T-helper 1 cell (primary cell): Measurements from ENCODE around the gene OMP.

ENCODE experiments used
- DNase-seq, 5 donors: peaks; one replicate each; pipeline ENCODE4 v3.0.0-alpha.2; 2012 to 2020

Gene OMP

DNA sequence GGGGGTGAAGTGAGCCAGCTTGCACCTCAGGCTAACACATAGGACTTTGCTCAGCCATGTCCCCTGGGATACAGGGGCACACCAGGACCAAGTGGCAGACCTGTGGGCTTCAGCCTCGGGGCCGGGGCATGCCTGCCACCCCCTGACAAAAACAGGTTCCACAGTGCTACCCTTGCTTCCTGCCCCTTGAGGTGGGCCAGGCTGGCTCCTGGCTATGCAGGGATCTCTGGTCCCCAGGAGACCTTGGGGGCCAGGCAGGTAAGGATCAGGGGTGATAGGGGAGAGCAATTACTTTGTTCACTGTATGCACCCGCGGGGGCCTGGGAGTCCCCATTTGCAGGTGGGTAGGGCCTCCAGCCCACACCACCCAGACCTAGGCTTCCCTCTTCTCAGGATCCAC is 23.1 kb downstream of the OMP start:
- DNase-seq, result no peak

DNA sequence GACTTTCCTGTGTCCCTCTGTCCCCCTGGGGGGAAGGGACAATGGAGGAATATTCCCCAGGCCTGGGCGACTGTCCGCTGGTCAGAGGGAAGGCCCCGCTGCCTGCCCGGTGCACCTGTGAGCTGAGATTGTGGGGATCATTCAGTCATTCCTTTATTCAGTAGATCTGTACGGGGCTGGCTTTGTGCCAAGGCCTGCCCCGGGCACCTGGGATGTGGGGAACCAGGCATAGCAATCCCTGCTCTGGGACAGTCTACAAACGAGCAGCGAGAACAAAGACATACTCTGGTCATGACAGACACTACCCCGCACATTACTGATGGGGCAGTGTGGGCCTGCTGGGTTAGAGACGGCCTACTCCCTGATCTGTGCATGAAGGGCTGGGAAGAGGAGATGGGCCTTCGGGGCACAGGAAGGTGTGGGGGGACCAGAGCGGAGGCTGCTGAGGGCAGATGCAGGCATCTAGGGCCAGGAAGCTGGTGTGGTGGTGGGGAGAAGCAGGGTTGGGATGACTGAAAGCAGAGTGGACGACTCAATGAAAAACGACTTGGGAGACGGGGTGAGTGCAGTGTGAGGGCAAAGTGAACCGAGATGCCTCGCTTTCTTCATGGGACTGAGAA is 23.6 kb downstream of the OMP start:
- DNase-seq, result no peak

DNA sequence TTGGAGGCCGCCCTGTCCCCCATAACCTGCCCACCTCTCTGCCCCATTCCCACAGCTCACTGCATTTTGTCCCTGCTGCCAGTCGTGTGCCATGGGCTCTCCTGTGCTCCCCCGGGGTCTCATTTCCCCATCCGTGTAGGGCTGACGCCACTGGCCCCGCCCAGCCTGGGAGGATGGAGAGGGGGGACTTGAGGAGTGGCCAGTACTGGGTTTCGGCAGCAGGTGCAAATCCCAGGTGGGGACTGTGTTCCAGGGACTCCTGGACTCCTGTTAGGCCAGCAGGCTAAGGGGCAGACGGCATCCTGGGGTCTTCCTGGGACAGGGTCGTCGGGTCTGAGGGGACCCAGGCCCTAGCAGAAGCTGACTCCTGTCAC is 24.2 kb downstream of the OMP start:
- DNase-seq, result no peak

DNA sequence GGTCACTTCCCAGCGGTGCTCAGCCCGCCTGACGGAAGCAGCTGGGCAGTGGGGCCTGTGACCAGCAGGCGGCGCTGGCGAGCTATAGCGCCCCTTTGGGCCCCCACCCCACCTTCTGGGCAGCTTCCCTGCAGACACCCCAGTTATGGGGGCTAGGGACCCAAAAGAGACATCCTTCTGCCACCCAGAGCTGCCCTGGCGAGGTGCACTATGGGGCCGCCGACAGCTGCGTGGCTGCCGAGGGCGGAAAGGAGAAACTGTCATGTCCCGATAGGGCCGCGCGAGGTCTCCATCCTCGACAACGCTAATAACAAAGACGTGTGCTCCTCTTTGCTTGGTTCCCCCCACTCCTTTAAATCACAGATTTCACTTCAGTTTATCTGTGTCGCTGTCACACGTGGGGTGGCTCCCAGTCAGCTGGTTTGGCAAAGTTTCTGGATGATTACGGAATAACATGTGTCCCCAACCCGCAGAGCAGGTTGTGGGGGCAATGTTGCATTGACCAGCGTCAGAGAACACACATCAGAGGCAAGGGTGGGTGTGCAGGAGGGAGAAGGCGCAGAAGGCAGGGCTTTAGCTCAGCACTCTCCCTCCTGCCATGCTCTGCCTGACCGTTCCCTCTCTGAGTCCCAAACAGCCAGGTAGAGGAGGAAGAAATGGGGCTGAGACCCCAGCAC is 24.7 kb downstream of the OMP start:
- DNase-seq, result peak in 4 of 5 donors; percentile 36 to 45 (median 42)

DNA sequence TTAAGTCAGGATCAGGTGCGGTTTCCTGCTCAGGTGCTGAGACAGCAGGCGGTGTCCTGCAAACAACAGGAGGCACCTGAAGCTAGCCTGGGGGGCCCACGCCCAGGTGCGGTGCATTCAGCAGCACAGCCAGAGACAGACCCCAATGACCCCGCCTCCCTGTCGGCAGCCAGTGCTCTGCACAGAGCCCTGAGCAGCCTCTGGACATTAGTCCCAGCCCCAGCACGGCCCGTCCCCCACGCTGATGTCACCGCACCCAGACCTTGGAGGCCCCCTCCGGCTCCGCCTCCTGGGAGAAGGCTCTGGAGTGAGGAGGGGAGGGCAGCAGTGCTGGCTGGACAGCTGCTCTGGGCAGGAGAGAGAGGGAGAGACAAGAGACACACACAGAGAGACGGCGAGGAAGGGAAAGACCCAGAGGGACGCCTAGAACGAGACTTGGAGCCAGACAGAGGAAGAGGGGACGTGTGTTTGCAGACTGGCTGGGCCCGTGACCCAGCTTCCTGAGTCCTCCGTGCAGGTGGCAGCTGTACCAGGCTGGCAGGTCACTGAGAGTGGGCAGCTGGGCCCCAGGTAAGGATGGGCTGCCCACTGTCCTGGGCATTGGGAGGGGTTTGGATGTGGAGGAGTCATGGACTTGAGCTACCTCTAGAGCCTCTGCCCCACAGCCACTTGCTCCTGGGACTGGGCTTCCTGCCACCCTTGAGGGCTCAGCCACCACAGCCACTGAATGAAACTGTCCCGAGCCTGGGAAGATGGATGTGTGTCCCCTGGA is 25.5 kb downstream of the OMP start, which contains the start of gene MYO7A:
MYO7A (plus strand) TSS at position 327 of the 772 bp plus-strand sequence. CDS start 2,389 bp downstream, outside the sequence.
- no peak for DNase-seq

DNA sequence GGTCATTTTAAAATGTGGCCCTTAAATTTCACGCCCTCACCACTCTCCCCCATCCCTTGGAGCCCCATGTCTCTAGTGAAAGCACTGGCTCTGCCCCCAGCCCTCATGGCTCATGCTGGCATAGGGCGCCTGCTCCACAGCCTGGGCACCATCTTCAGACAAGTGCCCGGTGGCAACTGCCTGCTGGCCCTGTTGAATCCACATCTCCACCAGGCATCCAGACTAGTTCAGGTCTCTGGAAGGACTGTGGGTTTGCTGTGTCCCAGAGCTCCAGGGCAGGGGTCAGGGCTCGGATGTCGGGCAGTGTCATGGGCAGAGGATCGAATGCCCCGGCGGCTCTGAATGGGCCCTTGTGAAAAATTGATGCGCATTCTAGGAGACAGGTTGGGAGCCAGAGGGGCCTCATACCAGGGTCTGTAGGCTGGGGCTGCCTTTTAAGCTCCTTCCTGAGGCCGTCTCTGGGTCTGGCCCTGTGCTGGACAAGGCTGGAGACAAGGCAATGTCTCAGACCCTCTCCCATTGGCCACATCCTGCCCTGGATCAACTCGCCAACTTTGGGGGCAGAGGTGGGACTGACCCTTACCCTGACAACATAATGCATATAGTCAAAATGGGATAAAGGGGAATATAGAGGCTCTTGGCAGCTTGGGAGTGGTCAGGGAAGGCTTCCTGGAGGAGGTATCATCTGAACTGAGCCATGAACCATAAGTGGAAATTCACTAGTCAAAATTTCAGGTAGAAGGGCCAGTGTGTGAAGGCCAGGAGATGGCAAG is 26.6 kb downstream of the OMP start:
- DNase-seq, result no peak

DNA sequence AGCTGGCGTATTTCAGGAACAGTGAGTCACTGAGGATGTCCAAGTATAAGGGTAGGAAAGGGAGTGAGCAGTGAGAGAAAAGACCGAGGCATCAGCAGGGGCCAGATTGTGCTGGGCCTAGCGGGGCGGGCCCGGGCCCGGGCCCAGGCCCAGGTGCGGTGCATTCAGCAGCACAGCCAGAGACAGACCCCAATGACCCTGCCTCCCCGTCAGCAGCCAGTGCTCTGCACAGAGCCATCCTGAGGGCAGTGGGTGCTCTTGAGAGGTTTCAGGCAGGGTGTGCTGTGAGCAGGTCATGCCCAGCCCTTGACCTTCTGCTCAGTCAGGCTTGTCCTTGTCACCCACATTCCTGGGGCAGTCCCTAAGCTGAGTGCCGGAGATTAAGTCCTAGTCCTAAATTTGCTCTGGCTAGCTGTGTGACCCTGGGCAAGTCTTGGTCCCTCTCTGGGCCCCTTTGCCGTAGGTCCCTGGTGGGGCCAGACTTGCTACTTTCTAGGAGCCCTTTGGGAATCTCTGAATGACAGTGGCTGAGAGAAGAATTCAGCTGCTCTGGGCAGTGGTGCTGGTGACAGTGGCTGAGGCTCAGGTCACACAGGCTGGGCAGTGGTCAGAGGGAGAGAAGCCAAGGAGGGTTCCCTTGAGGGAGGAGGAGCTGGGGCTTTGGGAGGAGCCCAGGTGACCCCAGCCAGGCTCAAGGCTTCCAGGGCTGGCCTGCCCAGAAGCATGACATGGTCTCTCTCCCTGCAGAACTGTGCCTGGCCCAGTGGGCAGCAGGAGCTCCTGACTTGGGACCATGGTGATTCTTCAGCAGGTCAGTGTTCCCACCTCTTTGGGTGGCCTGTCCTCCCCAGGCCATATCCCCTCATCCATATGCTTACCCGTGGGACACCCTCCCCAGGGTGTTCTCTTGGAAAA is 27.5 kb downstream of the OMP start:
- DNase-seq, result no peak

DNA sequence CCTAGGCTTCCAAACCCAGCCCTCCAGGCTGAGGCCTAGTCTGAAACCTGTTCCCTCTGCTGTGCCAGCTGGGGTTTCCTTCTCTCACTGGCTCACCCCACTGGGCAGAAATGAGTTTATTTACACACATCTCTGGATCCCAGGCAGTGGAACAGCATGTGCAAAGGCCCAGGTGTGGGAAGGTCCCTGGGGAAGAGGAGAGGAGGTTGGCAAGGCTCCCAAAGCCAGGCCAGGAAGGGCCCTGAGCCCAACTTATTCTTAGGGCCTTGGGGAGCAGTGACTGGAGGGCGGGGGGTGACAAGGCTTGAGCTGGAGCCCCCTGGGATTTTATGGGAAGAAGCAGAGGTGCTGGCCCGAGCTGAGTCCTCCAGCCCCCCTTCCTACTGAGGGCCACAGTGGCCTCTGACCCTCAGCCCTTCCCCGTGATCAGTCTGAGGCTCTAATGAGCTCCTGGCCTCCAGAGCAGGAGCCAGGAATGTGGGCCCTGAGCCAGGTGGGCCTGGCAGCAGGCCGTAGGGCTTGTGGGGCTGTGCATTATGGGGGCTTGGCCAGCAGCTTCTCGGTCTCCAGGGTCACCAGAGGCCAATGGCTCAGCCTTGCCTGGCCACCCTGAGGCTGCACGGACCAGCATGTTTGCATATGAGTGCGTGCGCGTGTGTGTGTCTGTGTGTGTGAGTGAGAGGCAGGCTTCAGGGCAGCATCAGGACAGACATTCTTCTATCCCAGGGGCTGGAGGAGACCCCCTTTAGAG is 28.3 kb downstream of the OMP start:
- no peak for DNase-seq

DNA sequence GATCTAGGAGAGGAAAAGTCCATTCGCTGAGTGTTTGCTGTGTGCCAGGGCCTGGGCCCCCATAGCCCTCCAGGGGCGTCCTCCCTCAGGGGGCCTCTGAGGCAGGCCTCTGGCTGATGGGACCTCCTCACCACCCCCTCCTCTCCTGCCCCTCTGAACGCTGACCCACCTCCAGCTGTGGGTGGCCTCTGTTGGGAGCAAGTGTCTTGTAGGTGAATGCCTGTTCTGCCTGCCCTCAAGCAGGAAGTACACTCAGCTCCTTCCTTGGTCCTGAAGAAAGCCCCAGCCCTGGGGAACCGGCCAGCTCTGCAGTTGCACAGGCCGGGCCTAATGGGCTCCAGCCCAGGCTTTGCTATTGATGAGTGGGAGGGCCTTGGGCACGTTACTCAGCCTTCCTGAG is 28.9 kb downstream of the OMP start:
- no peak for DNase-seq

DNA sequence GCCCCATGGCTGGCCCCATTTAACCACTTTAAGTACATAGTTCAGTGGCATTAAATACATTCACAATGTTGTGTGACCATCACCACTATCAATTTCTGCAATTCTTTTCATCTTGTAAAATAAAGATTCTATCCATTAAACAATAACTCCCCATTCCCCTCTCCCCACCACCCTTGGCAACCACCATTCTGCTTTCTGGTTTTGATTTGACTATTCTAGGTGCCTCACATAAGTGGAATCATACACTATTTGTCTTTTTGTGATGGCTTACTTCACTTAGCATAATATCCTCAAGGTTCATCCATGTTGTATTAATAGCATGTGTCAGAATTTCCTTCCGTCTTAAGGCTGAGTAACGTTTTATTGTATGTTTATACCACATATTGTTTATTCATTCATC is 32.4 kb downstream of the OMP start:
- DNase-seq, result no peak

DNA sequence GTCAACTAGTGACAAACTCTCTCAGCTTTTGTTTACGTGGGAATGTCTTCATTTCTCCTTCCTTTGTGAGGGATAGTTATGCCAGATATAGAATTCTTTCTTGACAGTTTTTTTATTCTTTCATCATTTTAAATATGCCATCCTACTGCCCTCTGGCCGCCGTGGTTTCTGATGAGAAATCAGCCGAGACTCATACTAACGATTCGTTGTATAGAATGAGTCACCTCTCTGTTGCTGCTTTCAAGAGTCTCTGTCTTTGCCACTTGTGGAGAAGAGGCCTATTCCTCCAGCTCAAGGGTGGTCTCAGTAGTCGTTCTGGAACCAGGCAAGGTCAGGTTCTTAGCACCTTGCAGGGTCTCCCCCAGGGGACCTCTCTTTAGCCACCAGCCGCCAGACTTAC is 33.4 kb downstream of the OMP start:
- DNase-seq, result peak in 1 of 5 donors; percentile 23

DNA sequence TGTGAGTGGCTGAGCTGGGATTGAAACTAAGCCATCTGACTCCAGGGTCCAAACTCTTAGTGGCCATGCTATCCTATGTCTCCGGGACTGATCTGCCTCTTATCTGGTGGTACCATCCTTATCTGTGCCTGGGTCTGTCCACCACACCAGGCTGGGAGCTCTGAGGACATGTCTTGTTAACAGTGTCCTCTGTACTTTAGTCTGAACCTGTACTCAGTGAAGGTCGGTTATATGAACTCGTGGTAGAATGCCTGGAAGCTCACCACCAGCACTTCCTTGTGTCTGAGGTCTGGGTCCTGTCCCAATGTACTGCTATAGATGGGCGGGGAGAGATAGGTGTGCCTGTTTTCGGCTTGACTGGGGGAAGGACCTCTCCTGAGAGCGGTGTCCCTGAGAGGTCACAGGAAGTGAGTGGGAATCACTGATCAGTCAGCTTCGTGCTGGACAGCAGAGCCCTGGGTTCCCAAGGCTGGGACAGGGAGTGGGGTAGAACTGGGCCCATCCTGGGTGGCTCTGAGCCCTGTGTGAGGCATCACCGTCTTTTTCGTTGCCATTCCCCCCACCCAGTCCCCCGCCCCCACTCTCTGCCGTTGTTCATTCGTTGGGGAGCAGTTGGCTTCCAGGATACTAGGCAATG is 34.3 kb downstream of the OMP start:
- DNase-seq, result no peak

DNA sequence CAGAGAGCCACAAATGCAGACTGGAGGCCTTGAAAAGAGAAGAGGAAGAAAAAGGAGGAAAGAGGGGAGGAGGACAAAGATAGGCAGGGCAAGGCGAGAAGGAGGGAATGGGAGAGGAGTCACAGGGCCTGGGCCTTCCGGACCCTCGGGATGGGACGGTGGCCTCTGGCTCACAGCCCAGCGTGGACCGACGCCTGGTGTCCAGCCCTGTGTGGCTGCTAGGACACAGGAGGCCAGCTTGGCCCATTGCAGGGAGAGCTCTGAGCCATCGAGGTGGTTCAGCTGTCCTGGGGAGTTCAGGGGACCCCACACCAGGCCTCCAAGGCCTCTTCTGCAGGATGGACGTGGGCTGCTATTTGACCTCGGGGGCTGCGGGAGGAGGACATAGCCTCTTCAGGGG is 34.8 kb downstream of the OMP start:
- no peak for DNase-seq

DNA sequence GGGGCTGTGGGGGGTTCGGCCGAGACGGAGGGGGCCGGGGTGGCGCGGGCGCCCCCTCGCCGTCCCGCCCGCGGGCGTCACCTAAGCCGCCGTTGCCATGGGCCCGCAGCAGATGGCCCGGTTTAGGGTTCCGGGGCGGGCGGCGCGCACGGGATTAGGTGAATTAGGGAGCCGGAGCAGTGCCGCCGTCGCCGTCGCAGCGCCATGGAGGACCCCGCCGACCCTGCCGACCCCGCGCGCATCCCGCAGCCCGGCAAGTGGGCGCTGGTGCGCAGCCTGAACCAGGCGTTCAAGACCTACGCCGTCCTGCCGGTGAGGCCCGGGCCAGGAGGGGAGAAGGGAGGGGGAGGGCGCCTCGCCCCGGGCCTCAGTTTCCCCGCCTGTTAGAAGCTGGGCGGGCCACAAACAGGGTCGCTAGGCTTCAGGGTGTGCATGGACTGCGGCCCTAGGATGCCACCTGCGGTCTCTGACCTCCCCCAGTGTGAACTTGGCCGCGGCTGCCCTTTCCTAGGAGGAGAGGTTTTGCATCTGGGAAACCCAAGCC is 35.5 kb downstream of the OMP start:
- DNase-seq, result no peak

DNA sequence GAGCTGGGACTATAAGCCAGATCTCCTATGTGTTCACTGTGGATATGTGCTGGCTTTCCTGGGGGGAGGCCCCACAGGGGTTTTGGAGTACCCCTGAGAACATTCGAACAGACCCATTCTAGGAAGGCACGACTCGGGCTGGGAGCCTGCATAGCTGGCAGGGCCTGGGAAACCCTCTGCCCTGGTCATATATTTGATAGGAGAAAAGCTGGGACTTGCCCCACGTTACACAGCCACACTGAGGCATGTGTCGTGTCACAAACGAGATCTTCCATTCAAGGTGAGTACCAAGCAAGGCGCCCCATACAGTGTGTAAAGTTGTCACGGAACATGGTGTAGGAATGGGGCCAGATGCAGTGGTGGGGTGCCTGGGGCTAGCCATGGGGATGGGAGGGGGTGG is 36.6 kb downstream of the OMP start:
- no peak for DNase-seq

DNA sequence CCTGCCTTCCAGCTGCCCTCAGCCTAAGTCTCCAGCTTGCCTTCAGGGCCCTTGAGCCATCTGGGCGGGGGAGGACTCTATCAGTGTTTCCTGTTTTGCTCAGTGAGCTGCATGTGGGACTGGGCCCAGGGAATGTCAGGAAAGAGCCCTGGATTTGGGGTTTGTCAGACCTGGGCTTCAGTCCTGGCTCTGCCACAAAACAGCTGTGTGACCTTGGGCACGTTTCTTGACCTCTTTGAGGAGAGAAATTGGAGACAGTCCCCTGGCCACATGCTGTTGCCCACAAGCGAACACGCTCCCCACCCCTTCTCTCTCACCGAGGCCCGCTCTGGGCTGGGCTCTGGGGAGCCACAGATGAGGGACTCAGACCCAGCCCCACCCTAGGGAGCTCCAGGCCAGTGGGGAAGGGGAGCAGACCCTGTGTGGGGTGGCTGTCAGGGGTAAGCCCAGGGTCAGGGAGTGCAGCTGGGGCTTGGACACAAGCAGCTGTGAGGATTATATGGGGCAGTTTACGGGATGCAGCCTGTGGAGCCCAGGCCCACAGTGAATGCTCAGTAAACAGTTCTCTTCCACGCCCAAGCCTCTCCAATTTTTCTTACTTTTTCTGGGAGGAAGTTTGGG is 37.7 kb downstream of the OMP start:
- DNase-seq, result no peak

DNA sequence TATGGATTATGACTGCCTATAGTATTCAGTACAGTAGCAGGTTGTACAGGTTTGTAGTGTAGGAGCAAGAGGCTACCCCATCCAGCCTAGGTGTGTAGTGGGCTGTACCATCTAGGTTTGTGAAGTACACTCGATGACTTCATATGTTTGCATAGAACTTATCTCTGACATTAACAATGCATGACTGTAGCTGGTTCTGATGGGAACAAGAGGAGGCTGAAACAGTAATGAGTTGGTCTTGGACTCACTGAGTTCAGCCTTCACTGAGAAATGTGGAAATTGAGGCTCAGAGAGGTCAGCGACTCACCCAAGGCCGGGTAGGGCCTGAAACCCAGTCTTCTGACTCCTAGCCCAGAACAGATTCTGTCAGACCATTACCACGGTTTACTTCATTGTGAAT is 38.4 kb downstream of the OMP start:
- DNase-seq, result no peak

DNA sequence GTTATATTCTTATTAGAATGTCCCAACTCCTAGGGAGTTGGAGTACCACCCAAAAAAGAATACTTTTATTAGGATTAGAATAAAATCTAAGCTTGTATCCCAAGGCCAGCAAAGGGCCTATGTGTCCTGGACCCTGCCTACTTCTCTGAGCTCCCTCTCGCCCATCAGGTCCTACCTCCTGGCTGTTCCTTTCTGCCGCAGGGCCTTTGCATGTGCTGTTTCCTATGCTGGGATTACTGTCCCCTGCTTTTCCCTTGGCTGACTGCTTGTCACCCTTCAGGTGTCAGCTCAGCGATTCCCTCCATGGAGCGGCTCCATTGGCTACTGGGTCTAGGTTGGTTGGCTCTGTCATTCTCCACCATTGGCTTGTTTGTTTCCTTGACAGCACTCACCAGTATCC is 38.8 kb downstream of the OMP start:
- no peak for DNase-seq

DNA sequence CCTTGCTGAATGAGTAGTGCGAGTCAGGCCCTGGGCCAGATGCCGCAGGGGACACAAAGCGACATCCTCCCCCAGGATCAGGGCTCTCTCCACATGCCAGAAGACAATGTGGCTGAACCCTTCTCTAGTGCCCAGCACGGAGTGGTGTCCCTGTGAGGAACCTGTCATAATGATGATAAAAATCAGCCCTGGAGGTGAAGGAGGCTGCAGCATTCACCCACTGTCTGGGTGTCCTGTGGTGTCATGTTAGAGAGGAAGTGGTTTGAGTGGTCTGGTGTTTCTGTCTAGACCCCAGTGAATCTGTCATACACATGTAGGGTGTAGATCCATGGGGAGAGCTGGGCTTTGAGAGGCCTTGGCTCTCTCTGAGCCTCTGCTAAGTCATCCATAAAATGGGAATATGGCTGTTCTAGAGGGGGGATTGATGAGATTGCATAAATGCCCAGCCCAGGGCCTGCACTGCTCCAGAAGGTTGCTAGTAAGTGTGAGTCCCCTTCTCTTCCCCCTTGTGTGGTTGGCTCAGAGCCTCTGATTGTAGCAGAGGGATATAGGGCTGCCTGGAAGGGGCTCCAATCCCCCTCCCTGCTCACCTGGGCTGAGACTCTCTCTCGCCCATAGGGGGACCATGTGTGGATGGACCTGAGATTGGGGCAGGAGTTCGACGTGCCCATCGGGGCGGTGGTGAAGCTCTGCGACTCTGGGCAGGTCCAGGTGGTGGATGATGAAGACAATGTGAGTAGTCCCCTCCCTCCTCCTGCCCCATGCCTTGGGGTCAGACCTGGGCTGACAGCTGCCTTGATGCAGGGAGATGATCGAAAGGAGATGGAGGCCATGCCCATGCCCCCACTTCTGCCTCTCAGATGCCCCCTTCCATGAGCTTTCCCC is 39.7 kb downstream of the OMP start:
- DNase-seq, result peak in 1 of 5 donors; percentile 32
